HG02943 (cell line): ENCODE measurements around the gene PLPPR1.

Experiments used
- ATAC-seq: cut with Tn5 transposase; IDR thresholded peaks from one replicate; pipeline ENCODE4 v1.9.1; 2021; ENCODE audit warnings: mild to moderate bottlenecking, low read depth, moderate library complexity; ENCODE audit not compliant: unreplicated experiment

PLPPR1 gene

DNA sequence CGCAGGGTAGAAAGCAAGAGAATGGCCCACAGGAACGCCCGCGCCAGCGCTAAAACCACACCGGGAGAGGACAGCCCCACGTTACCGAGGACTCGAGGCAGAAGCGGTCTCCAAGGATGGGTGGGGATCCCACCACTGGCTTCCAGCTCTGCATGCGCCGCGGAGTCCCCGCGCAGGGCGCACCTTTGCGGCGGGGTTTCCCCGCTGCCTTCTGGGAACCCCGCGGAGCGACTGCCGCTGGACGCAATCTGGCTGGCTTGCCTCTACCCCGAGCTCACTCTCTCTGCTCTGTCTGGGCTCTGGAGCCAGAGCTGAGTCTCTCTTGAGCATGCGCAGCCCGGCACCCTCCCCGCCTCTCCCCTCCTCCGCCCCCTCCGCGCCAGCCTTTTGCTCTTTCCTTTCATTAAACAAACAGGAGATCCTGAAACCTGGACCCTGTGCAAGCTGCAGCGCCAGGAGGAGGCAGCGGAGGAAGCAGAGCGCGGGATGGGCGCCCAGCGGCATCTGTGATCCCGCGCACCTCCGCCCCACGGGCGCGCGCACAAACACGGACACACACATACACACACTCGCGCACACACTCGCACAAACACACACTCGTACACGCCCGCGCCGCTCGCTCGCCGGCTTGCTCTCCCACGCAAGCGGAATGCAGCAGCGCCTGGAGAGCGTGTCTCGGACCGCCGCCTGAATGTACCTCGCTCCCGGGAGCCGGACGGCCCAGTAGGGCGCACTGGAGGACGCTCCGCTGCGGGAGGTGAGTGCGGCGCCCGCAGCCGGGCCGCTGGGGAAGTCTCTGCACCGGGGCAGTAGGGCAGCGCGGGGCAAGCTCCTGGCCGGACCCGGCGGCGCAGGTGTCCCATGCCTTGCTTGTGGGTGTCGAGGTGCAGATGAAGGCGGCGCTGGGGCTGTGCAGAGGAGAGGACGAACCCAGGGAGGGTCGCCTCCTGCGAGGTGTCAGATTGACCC lies at the start of gene PLPPR1:
Gene PLPPR1 (plus strand): TSS at position 382 of the 969 bp plus-strand sequence.
- no peak for ATAC-seq

DNA sequence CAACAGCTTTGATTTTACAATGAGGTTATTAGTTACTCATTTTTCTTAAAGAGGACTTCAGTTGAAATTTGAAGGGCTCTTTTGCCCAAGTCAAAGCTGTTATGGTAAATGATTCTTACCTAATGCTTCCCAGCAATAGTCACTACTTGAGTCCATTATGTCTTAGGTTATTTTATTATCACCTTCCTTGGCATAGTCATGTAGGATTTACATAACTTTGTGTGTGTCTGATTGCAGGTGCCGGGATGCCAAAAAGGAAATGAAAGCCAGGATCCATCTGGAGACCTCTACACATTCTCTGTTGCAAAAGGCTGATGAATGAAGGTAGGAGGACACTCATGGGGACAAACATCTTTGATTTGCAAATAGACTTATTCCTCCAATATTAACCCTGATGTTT lies 38.8 kb upstream of the PLPPR1 start:
- no peak for ATAC-seq

DNA sequence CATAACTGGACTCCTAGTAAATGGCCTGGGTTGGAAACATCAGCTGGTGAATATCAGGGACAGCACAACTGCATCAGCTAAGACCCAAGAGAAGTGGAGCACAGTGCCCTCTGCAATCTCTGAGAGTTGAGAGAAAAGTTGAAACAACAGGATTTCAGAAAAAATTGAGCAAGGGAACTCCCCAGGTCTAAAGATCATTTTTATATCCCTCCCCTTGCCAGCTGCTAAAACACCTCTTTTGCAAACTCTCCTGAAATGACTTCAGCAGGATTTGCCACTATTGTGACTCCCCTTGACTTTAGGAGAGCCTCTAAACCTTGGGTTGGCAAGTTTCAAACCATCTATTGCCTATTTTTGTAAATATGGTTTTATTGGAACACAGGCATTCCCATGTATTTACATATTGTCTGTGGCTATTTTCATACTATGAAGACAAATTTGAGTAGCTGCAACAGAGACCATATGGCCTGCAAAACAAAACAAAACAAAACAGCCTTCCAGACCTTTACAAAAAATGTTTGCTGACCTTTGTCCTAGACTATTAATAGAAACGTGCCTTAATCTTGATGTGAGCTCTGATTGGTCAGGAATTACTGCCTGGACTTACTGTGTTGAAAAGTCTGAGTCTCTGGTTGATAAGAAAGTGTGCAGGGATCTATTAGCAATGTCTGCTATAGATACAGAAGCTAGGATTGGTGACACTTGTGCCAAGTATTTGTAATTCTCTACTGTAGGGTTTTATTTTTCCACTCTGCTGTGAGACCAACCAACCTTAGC lies 37.7 kb upstream of the PLPPR1 start:
- ATAC-seq: no peak

DNA sequence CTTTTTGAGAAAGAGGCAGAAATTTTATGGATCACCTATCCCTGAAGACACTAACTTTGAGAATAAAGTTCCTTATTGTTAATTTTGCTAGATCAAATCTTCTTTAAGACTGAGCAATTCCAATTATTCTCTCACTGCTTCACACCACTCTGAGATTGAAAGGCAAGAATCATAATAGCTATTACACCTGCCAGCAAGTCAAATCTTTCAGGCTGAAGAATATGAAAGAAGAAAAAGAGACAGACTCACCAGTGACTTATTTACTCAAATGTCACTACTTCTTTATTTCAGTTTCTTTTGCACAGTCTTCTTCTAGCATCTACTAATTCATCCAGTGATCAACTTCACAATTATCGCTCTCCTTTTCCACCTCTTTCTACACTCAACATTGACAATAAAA lies 35.9 kb upstream of the PLPPR1 start:
- no peak for ATAC-seq

DNA sequence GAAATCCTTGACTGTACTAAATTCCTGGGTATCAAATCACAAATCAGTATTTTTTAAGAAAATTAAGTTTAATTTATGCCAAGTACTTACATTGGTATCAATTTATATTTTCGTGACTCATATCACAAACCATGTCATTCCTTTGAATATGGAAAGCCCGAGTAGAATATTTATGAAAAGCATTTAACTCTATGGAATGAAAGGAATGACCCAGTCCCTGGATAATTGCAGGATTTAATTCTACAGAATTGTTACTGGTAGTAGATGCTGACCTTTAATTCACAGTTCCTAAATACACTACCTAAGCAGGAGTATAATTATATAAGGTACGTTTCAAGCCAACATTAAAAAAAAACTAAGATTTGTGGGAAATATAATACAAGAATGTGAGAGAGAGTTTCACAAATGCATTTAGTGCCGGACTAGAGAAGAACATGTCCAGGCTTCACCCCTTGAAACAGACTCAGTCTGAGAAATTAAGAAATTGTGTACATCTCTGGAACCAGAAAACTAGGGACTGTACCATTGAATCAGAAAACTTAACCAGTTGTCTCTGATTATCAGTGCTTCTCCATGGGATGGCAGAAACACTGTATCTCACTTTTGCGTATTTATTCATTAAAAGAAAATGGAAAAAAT lies 28.5 kb upstream of the PLPPR1 start:
- ATAC-seq: no peak

DNA sequence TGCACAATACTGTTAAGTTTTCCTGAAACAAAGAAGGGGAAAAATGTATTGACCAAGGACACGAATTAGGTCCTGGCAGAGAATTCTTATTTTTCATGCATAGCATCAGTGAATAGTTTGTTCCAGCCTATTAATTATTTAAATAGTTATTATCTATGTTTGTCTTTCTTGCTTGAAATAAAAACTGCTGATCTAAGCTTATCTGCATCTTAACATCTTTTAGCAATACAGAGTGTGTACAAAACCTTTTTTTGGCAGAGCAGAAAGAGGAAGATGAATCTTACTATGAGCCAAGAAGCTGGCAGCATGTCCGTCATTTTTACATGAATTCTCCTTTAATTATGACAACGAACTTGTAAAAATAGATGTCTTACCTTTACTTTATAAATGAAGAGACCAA lies 23.3 kb upstream of the PLPPR1 start:
- no peak for ATAC-seq

DNA sequence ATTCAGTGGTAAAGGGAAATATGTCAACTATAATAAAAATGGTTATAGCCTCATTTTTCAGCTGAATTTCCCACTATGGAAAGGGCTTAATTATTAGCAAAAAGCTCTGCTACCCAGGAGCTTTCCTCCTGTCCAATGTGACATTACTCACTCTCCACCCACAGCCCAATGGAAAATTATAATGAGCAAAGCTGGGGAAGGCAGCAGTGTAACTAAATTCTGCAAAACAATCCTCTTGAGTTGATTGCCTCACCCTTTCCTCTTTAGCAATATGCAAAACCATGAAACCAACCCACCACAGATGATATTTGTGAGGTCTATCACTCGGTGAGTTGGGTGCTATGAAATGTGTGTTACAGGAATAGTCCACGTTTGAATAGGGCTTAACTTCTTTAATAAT lies 14.0 kb upstream of the PLPPR1 start:
- no peak for ATAC-seq

DNA sequence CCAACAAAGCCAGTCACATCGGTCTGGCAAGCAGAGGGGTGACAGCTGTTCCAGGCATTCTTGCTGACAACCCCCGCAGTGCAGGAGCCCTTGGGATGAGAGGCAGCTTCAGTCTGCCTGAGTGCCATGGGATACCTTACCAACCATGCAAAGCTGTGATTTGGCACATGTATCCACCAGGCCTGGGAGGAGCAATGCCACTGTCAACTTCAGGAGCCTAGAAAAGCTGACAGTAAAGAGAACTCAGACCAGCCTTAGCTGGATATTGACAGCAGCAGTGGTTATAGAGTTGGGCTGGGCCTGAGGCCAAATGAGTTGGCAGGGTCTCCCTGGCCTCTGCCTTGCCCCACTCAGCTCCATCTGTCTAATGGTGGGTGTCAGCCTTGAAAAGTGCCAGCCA lies 10.1 kb upstream of the PLPPR1 start:
- no peak for ATAC-seq

DNA sequence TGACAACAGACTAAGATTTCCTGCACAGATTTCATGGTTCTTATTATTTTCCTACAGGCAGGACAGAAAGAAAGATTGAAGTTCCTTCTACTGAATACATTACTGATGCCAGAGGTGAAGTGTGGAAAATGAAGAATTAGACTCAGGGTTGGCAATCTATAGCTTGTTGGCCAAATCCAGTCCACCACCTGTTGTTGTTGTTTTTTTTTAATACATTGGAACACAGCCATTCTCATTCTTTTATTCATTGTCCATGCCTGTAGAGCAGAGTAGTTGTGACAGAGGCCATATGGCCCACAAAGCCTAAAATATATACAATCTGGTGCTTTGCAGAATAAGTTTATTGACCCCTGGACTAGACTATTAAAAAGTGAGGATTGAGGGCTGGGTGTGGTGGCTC lies 5.8 kb upstream of the PLPPR1 start:
- ATAC-seq: no peak

DNA sequence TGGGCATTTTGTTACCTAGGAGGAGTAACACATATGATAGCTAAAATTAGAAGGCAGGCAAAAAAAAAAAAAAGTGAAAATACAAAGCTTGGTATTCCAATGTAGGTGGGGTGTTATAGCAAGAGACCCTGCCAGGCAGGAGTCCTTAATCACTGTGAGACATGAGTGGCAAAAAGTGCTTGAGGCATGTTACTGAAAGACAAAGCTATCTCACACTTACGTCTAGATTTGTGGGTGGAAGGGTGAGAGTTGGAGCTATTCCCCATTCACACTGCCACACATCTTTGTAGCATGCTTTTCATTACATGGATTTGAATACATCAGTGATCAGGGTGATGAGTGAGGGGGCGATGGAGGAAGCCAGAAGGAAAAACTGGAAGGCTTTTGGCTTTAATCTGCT lies 2.6 kb upstream of the PLPPR1 start:
- no peak for ATAC-seq

DNA sequence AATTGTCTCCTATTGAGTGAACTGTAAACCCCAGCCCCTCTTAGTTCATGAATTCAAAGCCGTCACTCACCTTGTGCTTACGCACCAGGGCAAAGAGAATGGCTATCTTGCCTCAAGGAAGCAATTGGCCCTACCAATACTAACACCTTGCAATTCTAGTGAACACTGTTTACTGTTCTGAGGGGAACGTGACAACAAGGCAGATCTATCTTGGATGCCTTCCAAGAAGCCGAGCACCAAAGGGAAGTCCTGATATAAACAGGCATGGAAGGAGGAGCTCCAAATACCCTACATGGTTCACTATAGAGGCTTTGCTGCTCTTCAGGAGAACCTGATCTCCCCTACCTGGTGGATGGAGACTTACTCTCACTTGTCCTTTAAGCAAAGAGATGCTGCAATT lies 1.7 kb upstream of the PLPPR1 start:
- no peak for ATAC-seq

DNA sequence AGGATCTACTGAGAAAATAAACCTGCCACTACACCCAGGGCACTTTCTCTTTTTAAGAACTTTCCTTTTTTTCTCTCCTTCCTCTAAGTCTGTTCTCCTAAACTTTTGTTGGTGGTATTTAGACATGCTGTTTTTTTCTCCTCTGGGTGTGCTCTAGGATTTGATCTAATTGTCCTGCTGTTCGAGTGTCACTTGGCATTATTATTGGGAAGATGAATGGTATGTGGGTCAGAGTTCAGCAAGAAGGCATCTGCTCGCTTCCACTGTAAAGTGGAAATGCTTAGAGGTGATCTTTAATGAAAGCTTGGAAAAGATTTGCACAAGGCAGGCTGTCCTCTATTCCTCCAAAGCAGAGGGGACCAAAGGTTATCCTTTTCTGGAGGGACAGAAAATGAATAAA lies 1.3 kb upstream of the PLPPR1 start:
- no peak for ATAC-seq

DNA sequence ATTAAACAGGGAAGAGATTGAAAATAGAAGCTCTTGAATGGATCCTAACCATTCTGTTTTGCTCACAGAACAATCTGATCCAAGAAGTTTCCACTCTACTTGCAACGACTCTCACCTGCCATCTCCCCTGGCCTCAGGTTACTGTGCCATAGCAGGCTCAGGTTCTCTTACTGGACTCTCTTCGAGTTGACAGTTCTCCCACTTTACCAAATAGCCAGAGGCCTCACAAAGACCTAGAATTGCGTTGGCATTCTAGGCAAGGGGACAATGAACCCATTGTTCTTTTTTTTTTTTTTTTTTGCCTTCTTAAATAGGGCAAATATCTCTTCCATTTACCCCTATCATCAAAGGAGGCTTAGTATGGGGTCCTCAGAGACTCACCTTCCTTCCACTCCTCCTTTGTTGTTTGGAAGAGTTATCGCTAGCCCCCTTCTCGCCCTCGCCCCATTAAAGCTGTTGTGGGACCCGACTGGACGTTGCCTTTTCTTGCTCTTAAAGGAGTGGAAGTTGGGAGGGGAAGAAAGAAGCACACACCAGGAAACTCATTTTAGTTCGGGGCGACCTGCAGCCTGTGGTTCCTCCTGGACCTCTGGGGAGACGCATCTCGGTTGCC lies 688 bp upstream of the PLPPR1 start:
- ATAC-seq: no peak

DNA sequence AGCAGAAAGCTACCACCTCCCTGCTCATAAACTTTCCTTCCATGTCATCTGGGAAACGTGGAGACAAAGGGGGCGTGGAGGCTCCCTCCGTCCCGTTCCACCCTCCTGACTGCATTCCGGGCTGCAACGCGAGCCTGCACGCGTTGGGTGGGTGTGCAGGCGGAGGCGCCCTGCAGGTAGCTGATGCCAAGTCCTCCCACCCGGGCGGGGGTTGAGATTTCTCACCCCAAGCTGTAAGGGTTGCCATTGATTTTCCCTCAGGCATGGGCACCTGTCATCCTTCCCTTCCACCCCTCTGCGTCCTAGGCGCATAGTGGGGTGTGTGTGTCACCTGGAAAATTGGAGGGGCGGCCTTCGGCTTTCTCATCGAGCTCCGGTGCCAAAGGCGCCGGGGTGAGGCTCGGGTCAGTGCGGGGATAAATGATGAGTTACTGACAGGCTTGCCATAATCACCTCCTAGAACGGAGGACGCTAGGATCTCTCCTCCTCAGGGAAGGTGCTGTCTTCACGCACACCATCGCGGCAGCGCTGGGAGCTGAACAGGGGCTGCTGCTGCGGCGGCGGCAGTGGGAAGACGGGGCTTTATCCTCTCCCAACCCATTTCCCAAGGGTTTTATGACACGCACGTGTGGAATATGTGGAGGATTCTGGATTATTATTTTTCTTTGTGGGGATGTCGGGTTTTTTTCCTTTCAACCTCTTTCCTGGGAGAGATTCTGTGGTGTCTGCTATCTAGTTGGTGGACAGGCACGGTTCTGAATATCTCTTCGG lies 973 bp downstream of the PLPPR1 start:
- ATAC-seq: no peak

DNA sequence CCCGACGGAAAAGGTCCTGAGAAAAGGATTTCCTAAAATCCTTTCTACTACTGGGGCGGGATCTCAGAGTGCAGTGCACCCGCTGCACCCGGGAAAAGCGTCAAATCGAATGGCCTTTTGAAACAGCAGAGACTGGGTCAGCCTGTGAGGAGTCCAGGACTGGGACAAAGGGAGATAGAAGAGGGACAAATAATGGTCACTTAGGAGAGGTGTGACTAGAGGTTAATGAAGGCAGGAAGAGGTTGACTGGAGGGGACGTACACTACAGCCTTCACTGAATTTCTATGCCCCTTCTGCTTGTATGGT lies 1.5 kb downstream of the PLPPR1 start:
- ATAC-seq: no peak

DNA sequence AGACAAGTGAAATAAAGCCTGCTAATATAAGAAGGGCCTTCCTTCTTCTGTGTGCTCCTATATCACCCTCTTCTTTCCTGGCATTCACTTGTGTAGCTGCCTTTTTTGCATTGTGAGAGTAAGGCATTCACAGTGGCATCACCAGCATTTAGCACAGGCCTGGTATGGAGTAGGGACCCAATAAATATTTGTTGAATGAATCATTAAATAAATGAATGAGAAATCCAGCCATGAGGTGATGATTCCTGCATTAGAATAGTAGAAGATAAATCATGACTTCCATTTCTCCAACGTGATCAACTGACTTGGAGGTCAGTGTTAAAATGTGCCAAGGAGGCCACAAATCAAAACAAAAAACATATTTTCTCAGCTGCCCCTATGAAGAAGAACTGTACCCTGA lies 3.9 kb downstream of the PLPPR1 start:
- no peak for ATAC-seq

DNA sequence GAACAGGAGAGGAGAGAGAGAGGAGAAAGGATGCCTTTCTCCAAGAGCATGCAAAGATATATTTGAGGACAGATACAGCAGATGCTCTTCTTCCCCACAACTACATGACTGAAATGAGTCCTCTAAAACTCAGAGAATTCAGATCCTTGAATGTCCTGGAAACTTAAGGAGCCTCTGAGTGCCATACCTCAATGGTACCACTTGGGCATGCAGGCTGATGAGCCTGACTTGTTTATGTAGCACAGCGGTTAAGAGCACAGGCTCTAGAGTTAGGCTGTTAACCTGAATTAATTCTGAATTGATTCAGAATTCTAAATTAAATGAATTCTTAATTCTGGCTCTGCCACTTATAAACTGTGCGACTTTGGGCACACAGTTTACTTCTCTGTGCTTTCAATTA lies 5.7 kb downstream of the PLPPR1 start:
- ATAC-seq: no peak

DNA sequence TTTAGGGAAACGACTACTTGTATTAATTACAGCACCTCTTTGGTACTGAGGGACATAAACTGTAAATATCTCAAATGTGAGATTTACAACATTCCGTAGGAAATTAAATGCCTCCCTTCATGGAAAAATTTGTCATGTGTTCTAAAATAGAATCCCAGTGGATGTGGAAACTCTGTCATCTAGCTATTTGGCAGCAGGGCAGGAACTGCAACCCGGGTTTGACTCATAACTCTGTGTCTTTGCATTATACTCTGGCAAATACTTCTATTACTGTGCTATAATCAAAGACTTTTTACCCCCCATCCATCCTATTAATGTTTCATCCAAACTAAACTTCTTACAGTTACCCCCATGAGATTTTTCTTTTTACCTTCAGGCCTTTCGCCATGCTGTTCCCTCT lies 6.6 kb downstream of the PLPPR1 start:
- no peak for ATAC-seq

DNA sequence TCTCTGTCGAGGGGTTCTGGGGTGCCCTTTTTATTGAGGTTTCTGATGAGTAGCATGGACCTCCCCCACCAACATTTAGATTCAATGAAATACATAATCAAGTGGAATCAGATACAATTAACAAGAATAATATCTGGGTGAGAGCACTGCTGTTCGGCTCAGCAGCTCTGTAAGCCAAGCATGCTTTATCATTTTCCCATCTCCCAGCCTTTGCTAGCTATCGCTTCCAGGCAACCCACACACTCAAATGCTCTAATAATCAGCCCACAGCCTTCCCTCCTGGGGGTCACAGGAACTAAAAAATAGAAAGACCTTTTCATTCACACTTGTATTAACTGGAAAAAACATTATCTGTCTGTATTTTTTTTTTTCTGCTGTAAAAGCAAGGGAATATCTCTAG lies 8.9 kb downstream of the PLPPR1 start:
- ATAC-seq: no peak

DNA sequence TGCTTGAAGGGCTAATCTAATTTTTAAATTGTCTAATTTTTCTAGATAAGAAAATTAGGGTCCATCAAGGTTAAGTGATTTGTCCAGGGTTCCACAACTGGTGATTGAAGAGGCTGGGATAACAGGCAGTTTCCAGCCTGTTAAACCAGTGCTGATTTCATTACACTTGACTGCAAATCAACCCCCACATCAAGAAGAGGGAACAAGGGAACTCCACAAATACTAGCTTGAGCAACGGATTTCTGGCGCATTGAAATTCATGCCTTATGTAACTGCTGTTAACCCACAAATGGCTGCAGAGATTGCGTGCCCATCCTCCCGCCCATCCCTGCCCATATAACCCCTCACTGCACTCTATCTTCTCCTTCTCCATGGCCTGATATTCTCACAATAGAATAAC lies 10.0 kb downstream of the PLPPR1 start:
- no peak for ATAC-seq
